Motor neuron (in vitro differentiated cells): ENCODE measurements around the gene PPP1R11. TPM values are rescaled to one million over a fixed set of nuclear protein-coding genes. Genes with fewer than 3 reads are reported as not detected.

Source experiments
- total RNA-seq, 8 experiments: library from RNA; unstranded; fragments of 300-600 nt; gene quantifications; 2 replicates each; pipeline versions ENCODE4 v1.2.3 to v1.2.4, GENCODE V29; 2022

PPP1R11 gene
- total RNA-seq, 8 experiments from 2014 or later = 29.5 to 75.8 (median 46.1) TPM

Other genes starting within 250 kb of the PPP1R11 start
- gene HLA-G, start 239.4 kb upstream of the PPP1R11 start, total RNA-seq = under 1 TPM in 1 of 8 experiments, not detected in 7; 0.56 TPM
- gene HLA-A, start 124.7 kb upstream of the PPP1R11 start, total RNA-seq = 1,000 to 10,000 TPM in 2 of 8 experiments, 100 to 1,000 TPM in 2, 10 to 100 TPM in 4; 19.7 to 1,879 (median 136) TPM
- 10 to 100 TPM; 33.3 to 62.4 (median 39.0) TPM for gene POLR1H, start 5.9 kb upstream of the PPP1R11 start, total RNA-seq
- gene RNF39, start 8.6 kb downstream of the PPP1R11 start, total RNA-seq = 1 to 10 TPM in 4 of 8 experiments, under 1 TPM in 4; 0.49 to 2.3 (median 1.1) TPM
- 10 to 100 TPM in 1 of 8 experiments, under 1 TPM in 4, not detected in 3; 0.25 to 15.1 (median 0.90) TPM for gene TRIM31, start 45.9 kb downstream of the PPP1R11 start, total RNA-seq
- 1 to 10 TPM in 1 of 8 experiments, under 1 TPM in 3, not detected in 4; 0.22 to 1.3 (median 0.50) TPM for gene TRIM40, start 68.9 kb downstream of the PPP1R11 start, total RNA-seq
- 1 to 10 TPM in 1 of 8 experiments, under 1 TPM in 4, not detected in 3; 0.05 to 1.2 (median 0.17) TPM for gene TRIM10, start 94.0 kb downstream of the PPP1R11 start, total RNA-seq
- under 1 TPM in 3 of 8 experiments, not detected in 5; 0.14 to 0.77 (median 0.25) TPM for gene TRIM15, start 96.3 kb downstream of the PPP1R11 start, total RNA-seq
- gene TRIM26, start 146.2 kb downstream of the PPP1R11 start, total RNA-seq = 10 to 100 TPM; 20.7 to 60.1 (median 28.7) TPM